Keratinocyte (primary cell): ENCODE data around the gene ATF6B. TPM values are rescaled to one million over a fixed set of nuclear protein-coding genes. Genes with fewer than 3 reads are reported as not detected.

ENCODE experiments used
- DNase-seq: peaks from one replicate; pipeline ENCODE4 v3.0.0-alpha.2; 2011; ENCODE audit warnings: low read depth, missing footprints, low spot score
- FAIRE-seq: peaks from 2 replicates; lab custom pipeline; 2011; peaks lifted over from hg19 to GRCh38; lab: Jason Lieb, UNC
- H2AFZ ChIP-seq: 2 replicates; pipeline ENCODE4 v1.6.0; 2012; ENCODE audit warnings: low read length, control low read depth, inconsistent platforms; ENCODE audit not compliant: control insufficient read depth
- H3K27ac ChIP-seq: 2 replicates; pipeline ENCODE4 v1.5.1; 2011; ENCODE audit warnings: low read length; ENCODE audit not compliant: control insufficient read depth, insufficient read depth
- H3K27me3 ChIP-seq: 3 replicates; pipeline ENCODE4 v1.6.0; 2011; ENCODE audit warnings: low read length; ENCODE audit not compliant: control insufficient read depth, insufficient read depth; ENCODE audit errors: extremely low read depth
- H3K36me3 ChIP-seq, 2 experiments: 2 replicates in 1 of 2; 3 replicates in 1 of 2; pipeline ENCODE4 v1.5.1; 2011; ENCODE audit warnings: low read length in 2 of 2, mild to moderate bottlenecking in 1 of 2; ENCODE audit not compliant: control insufficient read depth in 2 of 2, insufficient read depth in 2 of 2; ENCODE audit errors: extremely low read depth in 1 of 2
- H3K4me1 ChIP-seq: 3 replicates; pipeline ENCODE4 v1.5.1; 2011; ENCODE audit warnings: low read length; ENCODE audit not compliant: control insufficient read depth, insufficient read depth; ENCODE audit errors: extremely low read depth
- H3K4me2 ChIP-seq: 3 replicates; pipeline ENCODE4 v1.6.0; 2011; ENCODE audit warnings: low read depth, low read length; ENCODE audit not compliant: control insufficient read depth, insufficient read depth; ENCODE audit errors: extremely low read depth
- H3K4me3 ChIP-seq, 3 experiments: fragments of 200-600 bp in 1 of 3; sonication (generic) in 1 of 3; 2 replicates in 2 of 3; 3 replicates in 1 of 3; pipeline ENCODE4 v1.5.1; 2011 to 2016; ENCODE audit warnings: low read length in 3 of 3, mild to moderate bottlenecking in 3 of 3, control low read depth in 2 of 3, inconsistent platforms in 1 of 3, low read depth in 1 of 3, mixed read lengths in 1 of 3, mixed run types in 1 of 3, moderate library complexity in 1 of 3; ENCODE audit not compliant: control insufficient read depth in 2 of 3, insufficient read depth in 2 of 3; ENCODE audit errors: extremely low read depth in 1 of 3
- H3K79me2 ChIP-seq: 2 replicates; pipeline ENCODE4 v1.6.0; 2012; ENCODE audit warnings: low read length; ENCODE audit not compliant: control insufficient read depth, insufficient read depth
- H3K9ac ChIP-seq: 3 replicates; pipeline ENCODE4 v1.6.0; 2011; ENCODE audit warnings: low read length; ENCODE audit not compliant: control insufficient read depth, insufficient read depth; ENCODE audit errors: extremely low read depth
- H3K9me1 ChIP-seq: 3 replicates; pipeline ENCODE4 v1.6.0; 2011; ENCODE audit warnings: low read length; ENCODE audit not compliant: control insufficient read depth, insufficient read depth; ENCODE audit errors: extremely low read depth
- H3K9me3 ChIP-seq: 2 replicates; pipeline ENCODE4 v1.5.1; 2012; ENCODE audit warnings: low read depth, low read length; ENCODE audit not compliant: control insufficient read depth
- H4K20me1 ChIP-seq: 3 replicates; pipeline ENCODE4 v1.6.0; 2011; ENCODE audit warnings: low read length; ENCODE audit not compliant: control insufficient read depth, insufficient read depth; ENCODE audit errors: extremely low read depth
- CTCF ChIP-seq, 3 experiments: IDR thresholded peaks in 1 of 3; conservative IDR thresholded peaks in 1 of 3; optimal IDR thresholded peaks in 1 of 3; 2 replicates in 2 of 3; 3 replicates in 1 of 3; pipeline versions ENCODE3 to v1.5.1; 2011; ENCODE audit warnings: low read length in 3 of 3, mild to moderate bottlenecking in 3 of 3, moderate library complexity in 2 of 3, control low read depth in 1 of 3, inconsistent platforms in 1 of 3; ENCODE audit not compliant: insufficient read depth in 2 of 3; ENCODE audit errors: extremely low read depth in 1 of 3
- EZH2 ChIP-seq: IDR thresholded peaks from one replicate; pipeline ENCODE4 v1.6.1; 2012; ENCODE audit warnings: inconsistent platforms, mild to moderate bottlenecking, low read length, moderate library complexity
- dilution Hi-C: fragments of 300-500 bp; cut with MboI; formaldehyde crosslinking; loops from one replicate; pipeline ENCODE4 v1.7.0; 2020; ENCODE audit warnings: low sequenced_read_pairs; ENCODE audit not compliant: extremely low pct_ligation_motif_present
- polyA plus RNA-seq, 5 experiments: library from polyadenylated mRNA; depleted of rRNA in 3 of 5; stranded (reverse) in 3 of 5; stranded (forward) in 1 of 5; unstranded in 1 of 5; fragments of >200 nt; gene quantifications; 1 replicate in 1 of 5; 2 replicates in 3 of 5; 3 replicates in 1 of 5; pipeline versions ENCODE4 v1.2.1 to v1.2.3, GENCODE V29; 2011 to 2012; ENCODE audit warnings: missing spikeins in 2 of 5, low read depth in 1 of 5, low replicate concordance in 1 of 5

Gene ATF6B
- polyA plus RNA-seq, 1 donor (not counting 4 experiments of a cell fraction or from before 2014, with no cell fraction given): 30.4 TPM

- H3K36me3 ChIP-seq: no peaks in the 10 kb centered on the region
- no peaks in the 10 kb centered on the region for H4K20me1 ChIP-seq
- dilution Hi-C loops: no loop called here
- no peak overlapping the region for H3K4me3 ChIP-seq
- no peak overlapping the region for H3K4me2 ChIP-seq
- H3K9me3 ChIP-seq: no peaks in the 10 kb centered on the region
- H3K27me3 ChIP-seq: peaks cover 35% of the 10 kb centered on the region
- FAIRE-seq (no peak), DNase-seq (no peak)
- H3K79me2 ChIP-seq: no peaks in the 10 kb centered on the region
- H3K9ac ChIP-seq: no peak overlapping the region
- H3K27ac ChIP-seq: no peak overlapping the region
- TF ChIP-seq EZH2: no peak
- no peak overlapping the region for H2AFZ ChIP-seq
- H3K4me1 ChIP-seq: peaks cover 5% of the 10 kb centered on the region
- no peaks in the 10 kb centered on the region for H3K9me1 ChIP-seq
These were observed 30.7 kb downstream of the ATF6B start for GRCh38 chr6:32097364-32097763.

- Histone ChIP-seq H3K4me2 (peak overlapping the region; percentile 37), H3K9me3 (no peaks in the 10 kb centered on the region), H2AFZ (no peak overlapping the region), H3K36me3 (no peaks in the 10 kb centered on the region), H3K27ac (no peak overlapping the region), H4K20me1 (no peaks in the 10 kb centered on the region), H3K79me2 (no peaks in the 10 kb centered on the region), H3K27me3 (peaks cover 35% of the 10 kb centered on the region), H3K9me1 (no peaks in the 10 kb centered on the region), H3K9ac (no peak overlapping the region), H3K4me1 (peaks cover 5% of the 10 kb centered on the region), H3K4me3 (peak overlapping the region in 1 of 3 experiments; percentile 17)
- no peak for DNase-seq
- TF ChIP-seq CTCF (optimal IDR thresholded peaks at IDR 0.05 in 1 of 3, IDR thresholded peaks at IDR 0.05 in 1 of 3, conservative IDR thresholded peaks at IDR 0.05 in 1 of 3; ENCODE audit: extremely low read depth in 1 of 3, insufficient read depth in 2 of 3, low read length in 3 of 3) (peak in 1 of 3 experiments; percentile 25), EZH2 (peak; percentile 95)
- no peak for FAIRE-seq
- dilution Hi-C loops: no loop called here
These were observed 31.4 kb downstream of the ATF6B start for GRCh38 chr6:32096394-32097258.
